Endothelial cell of umbilical vein (primary cell): ENCODE measurements around the gene ROBO4. TPM values are rescaled to one million over a fixed set of nuclear protein-coding genes. Genes with fewer than 3 reads are reported as not detected.

Experiments used
- BruUV-seq: library from RNA; stranded (reverse); fragments of 400-500 nt; replicated peaks from 2 replicates; lab custom pipeline; 2021; lab: Mats Ljungman, UMichigan
- CTCF ChIA-PET: fragments of 300-600, 350-600 bp; sonication (Branson Sonifier 250); formaldehyde crosslinking; loops from one replicate; lab custom pipeline; 2021; ENCODE audit warnings: antibody characterized with exemption, inconsistent platforms; lab: Charles Lee
- POLR2A ChIA-PET: fragments of 300-600, 350-600 bp; sonication (Branson Sonifier 250); formaldehyde crosslinking; loops from one replicate; lab custom pipeline; 2021; ENCODE audit warnings: antibody characterized with exemption, inconsistent platforms; lab: Charles Lee
- DNase-seq: peaks from one replicate; pipeline ENCODE4 v3.0.0-alpha.2; 2011; ENCODE audit warnings: low read depth, low spot score
- FAIRE-seq: peaks from 2 replicates; lab custom pipeline; 2011; peaks lifted over from hg19 to GRCh38; lab: Jason Lieb, UNC
- H2AFZ ChIP-seq: 2 replicates; pipeline ENCODE4 v1.6.0; 2012; ENCODE audit warnings: low read depth, low read length, control low read depth, inconsistent platforms
- H3K27ac ChIP-seq: 2 replicates; pipeline ENCODE4 v1.5.1; 2011; ENCODE audit warnings: low read depth, mild to moderate bottlenecking, control low read depth, low read length, moderate library complexity; ENCODE audit not compliant: insufficient read depth
- H3K27me3 ChIP-seq, 2 experiments: 2 replicates each; pipeline versions ENCODE4 v1.6.0 to v1.6.1; 2011; ENCODE audit warnings: low read length in 2 of 2, mixed read lengths in 1 of 2; ENCODE audit not compliant: control insufficient read depth in 2 of 2, insufficient read depth in 2 of 2
- H3K36me3 ChIP-seq, 2 experiments: 2 replicates in 1 of 2; 3 replicates in 1 of 2; pipeline ENCODE4 v1.5.1; 2011; ENCODE audit warnings: low read length in 2 of 2, mild to moderate bottlenecking in 1 of 2, moderate library complexity in 1 of 2; ENCODE audit not compliant: control insufficient read depth in 2 of 2, insufficient read depth in 2 of 2; ENCODE audit errors: extremely low read depth in 1 of 2
- H3K4me1 ChIP-seq: 3 replicates; pipeline ENCODE4 v1.5.1; 2011; ENCODE audit warnings: mild to moderate bottlenecking, low read length; ENCODE audit not compliant: control insufficient read depth, insufficient read depth; ENCODE audit errors: extremely low read depth
- H3K4me2 ChIP-seq: 2 replicates; pipeline ENCODE4 v1.6.1; 2011; ENCODE audit warnings: low read length, control low read depth, mixed read lengths; ENCODE audit not compliant: insufficient read depth
- H3K4me3 ChIP-seq, 3 experiments: fragments of 200-600 bp in 1 of 3; sonication (generic), shearing (Covaris generic) in 1 of 3; replicated peaks in 1 of 3; 2 replicates each; pipeline ENCODE4 v1.5.1; 2011 to 2016; ENCODE audit warnings: control low read depth in 3 of 3, low read length in 3 of 3, mild to moderate bottlenecking in 2 of 3, inconsistent platforms in 1 of 3, low read depth in 1 of 3, moderate library complexity in 1 of 3; ENCODE audit not compliant: insufficient read depth in 1 of 3
- H3K79me2 ChIP-seq: 2 replicates; pipeline ENCODE4 v1.6.0; 2012; ENCODE audit warnings: low read length, inconsistent platforms; ENCODE audit not compliant: control insufficient read depth, insufficient read depth
- H3K9ac ChIP-seq: replicated peaks from 2 replicates; pipeline ENCODE3; 2011; ENCODE audit warnings: low read length, control low read depth; ENCODE audit not compliant: insufficient read depth; ENCODE audit errors: extremely low read depth
- H3K9me1 ChIP-seq: replicated peaks from 3 replicates; pipeline ENCODE4 v1.6.0; 2011; ENCODE audit warnings: mild to moderate bottlenecking, low read length; ENCODE audit not compliant: control insufficient read depth, insufficient read depth; ENCODE audit errors: extremely low read depth
- H3K9me3 ChIP-seq: replicated peaks from 2 replicates; pipeline ENCODE4 v1.5.1; 2012; ENCODE audit warnings: low read length, inconsistent platforms; ENCODE audit not compliant: control insufficient read depth, insufficient read depth
- H4K20me1 ChIP-seq: replicated peaks from 2 replicates; pipeline ENCODE3; 2011; ENCODE audit warnings: mild to moderate bottlenecking, low read length; ENCODE audit not compliant: control insufficient read depth, insufficient read depth; ENCODE audit errors: extremely low read depth
- EZH2 ChIP-seq: IDR thresholded peaks from 2 replicates; pipeline ENCODE4 v1.6.1; 2012; ENCODE audit warnings: borderline replicate concordance, low read depth, mild to moderate bottlenecking, moderate library complexity, low read length, inconsistent platforms; ENCODE audit not compliant: severe bottlenecking
- FOS ChIP-seq: IDR thresholded peaks from 2 replicates; pipeline ENCODE4 v1.6.1; 2011; ENCODE audit warnings: mild to moderate bottlenecking, low read length, moderate library complexity, borderline replicate concordance; ENCODE audit not compliant: insufficient read depth
- MAX ChIP-seq: IDR thresholded peaks from 2 replicates; pipeline ENCODE4 v1.6.1; 2011; ENCODE audit not compliant: insufficient read depth, insufficient read length
- MYC ChIP-seq: IDR thresholded peaks from one replicate; pipeline ENCODE4 v1.6.1; 2011; ENCODE audit warnings: mild to moderate bottlenecking, low read depth, low read length
- POLR2A ChIP-seq: IDR thresholded peaks from 2 replicates; pipeline ENCODE4 v1.6.1; 2012; ENCODE audit warnings: low read depth, mild to moderate bottlenecking, control low read depth, low read length
- POLR2AphosphoS5 ChIP-seq: IDR thresholded peaks from 2 replicates; pipeline ENCODE4 v1.6.1; 2012; ENCODE audit warnings: low read depth, mild to moderate bottlenecking, control low read depth, low read length, moderate library complexity; ENCODE audit not compliant: insufficient read depth
- dilution Hi-C: fragments of 300-500 bp; cut with MboI; formaldehyde crosslinking; loops from one replicate; pipeline ENCODE4 v1.15.0; 2019; ENCODE audit warnings: low sequenced_read_pairs; ENCODE audit not compliant: extremely low pct_ligation_motif_present
- intact Hi-C: fragments of 100-400 bp; cut with micrococcal nuclease; formaldehyde crosslinking; loops from one replicate; pipeline ENCODE4 v1.10.0; 2022
- polyA plus RNA-seq, 4 experiments: library from polyadenylated mRNA; depleted of rRNA in 3 of 4; stranded (reverse) in 3 of 4; unstranded in 1 of 4; fragments of >200 nt; gene quantifications; 2 replicates each; pipeline versions ENCODE4 v1.2.1 to v1.2.3, GENCODE V29; 2011 to 2012; ENCODE audit warnings: missing spikeins in 1 of 4
- total RNA-seq: library from RNA; stranded (reverse); gene quantifications from 2 replicates; pipeline ENCODE4 v1.2.3, GENCODE V29; 2021

The ROBO4 gene
- total and polyA plus RNA-seq, 2 donors (not counting 3 experiments of a cell fraction or from before 2014, with no cell fraction given): 260 to 474 TPM

GRCh38 chr11:124879493-124880289 is 18.0 kb downstream of the ROBO4 start:
- FAIRE-seq: no peak
- BruUV-seq: no TSS peak
- H3K36me3 ChIP-seq: peaks cover 4 to 7% of the 10 kb centered on the region in 2 experiments
- no peak overlapping the region for H3K4me2 ChIP-seq
- ChIA-PET POLR2A (interaction anchor here (0.7 to 1.3 kb wide), 5 partner anchors 10 to 203 kb away, joined by 3 to 4 read pairs (median 4); partner anchors contain the start of gene ROBO4), CTCF (interaction anchor here (1.5 to 1.6 kb wide), 2 partner anchors 13 to 16 kb away, joined by 3 to 6 read pairs; no protein-coding TSS in a partner anchor)
- no peaks in the 10 kb centered on the region for H3K27me3 ChIP-seq
- TF ChIP-seq POLR2AphosphoS5: peak; percentile 92
- no peak for TF ChIP-seq EZH2
- peak; percentile 96 for TF ChIP-seq POLR2A
- TF ChIP-seq FOS: no peak
- dilution Hi-C loops: no loop called here
- H3K79me2 ChIP-seq: no peaks in the 10 kb centered on the region
- H3K4me1 ChIP-seq: peaks cover 47% of the 10 kb centered on the region
- intact Hi-C loops: no loop called here
- no peak overlapping the region for H3K9ac ChIP-seq
- H3K9me3 ChIP-seq: no peaks in the 10 kb centered on the region
- H3K9me1 ChIP-seq: no peaks in the 10 kb centered on the region
- H4K20me1 ChIP-seq: no peaks in the 10 kb centered on the region
- no peak overlapping the region for H3K4me3 ChIP-seq
- DNase-seq: peak; percentile 41
- H3K27ac ChIP-seq: no peak overlapping the region
- H2AFZ ChIP-seq: no peak overlapping the region

GRCh38 chr11:124878759-124879492 is 18.7 kb downstream of the ROBO4 start:
- H3K27ac ChIP-seq: no peak overlapping the region
- no peak overlapping the region for H3K4me2 ChIP-seq
- DNase-seq (no peak), FAIRE-seq (no peak)
- ChIA-PET POLR2A (interaction anchor here (0.7 to 1.4 kb wide), 5 partner anchors 11 to 204 kb away, joined by 3 to 5 read pairs (median 4); partner anchors contain the start of gene ROBO4), CTCF (interaction anchor here (1.4 to 3.5 kb wide), 4 partner anchors 13 to 74 kb away, joined by 3 to 70 read pairs (median 4); partner anchors contain the start of gene ROBO4)
- peak; percentile 93 for TF ChIP-seq POLR2AphosphoS5
- no peak for TF ChIP-seq MAX
- no peak for TF ChIP-seq MYC
- TF ChIP-seq POLR2A: peak; percentile 86
- no peaks in the 10 kb centered on the region for H3K9me1 ChIP-seq
- BruUV-seq: no TSS peak
- intact Hi-C loops (no loop called here), dilution Hi-C loops (no loop called here)
- H3K27me3 ChIP-seq: peaks cover 0 to 2% of the 10 kb centered on the region in 2 experiments
- no peaks in the 10 kb centered on the region for H3K36me3 ChIP-seq
- H3K4me1 ChIP-seq: peaks cover 39% of the 10 kb centered on the region
- H3K9ac ChIP-seq: no peak overlapping the region
- H3K4me3 ChIP-seq: no peak overlapping the region
- no peak overlapping the region for H2AFZ ChIP-seq
- H3K79me2 ChIP-seq: no peaks in the 10 kb centered on the region
- no peaks in the 10 kb centered on the region for H4K20me1 ChIP-seq
- H3K9me3 ChIP-seq: no peaks in the 10 kb centered on the region
